Activated T-helper 1 cell treated with anti-CD3 and anti-CD28 coated beads, Interleukin-12 subunit alpha, Interleukin-12 subunit beta, Interleukin-2, Interleukin-4 antibody, amounts not matched to agents 30 ng/mL and 10 ng/mL and 1 ng/mL, durations not matched to agents 14 hours and 24 hours and 36 hours (primary cell): ENCODE measurements around the gene TRRAP. TPM values are rescaled to one million over a fixed set of nuclear protein-coding genes. Genes with fewer than 3 reads are reported as not detected.

Source experiments
- DNase-seq: peaks from one replicate; pipeline ENCODE4 v3.0.0; 2021; ENCODE audit warnings: low spot score
- H3K27ac Mint-ChIP-seq: one replicate; pipeline ENCODE4 v1.8.0; 2021; ENCODE audit warnings: mild to moderate bottlenecking, mixed read lengths
- H3K27me3 Mint-ChIP-seq: one replicate; pipeline ENCODE4 v1.8.0; 2022; ENCODE audit warnings: mild to moderate bottlenecking, moderate library complexity, mixed read lengths; ENCODE audit not compliant: insufficient read depth
- H3K36me3 Mint-ChIP-seq: one replicate; pipeline ENCODE4 v1.8.0; 2021; ENCODE audit warnings: low read depth, mixed read lengths
- H3K4me1 Mint-ChIP-seq: one replicate; pipeline ENCODE4 v1.8.0; 2021; ENCODE audit warnings: low read depth, mixed read lengths
- H3K4me3 Mint-ChIP-seq: one replicate; pipeline ENCODE4 v1.8.0; 2021; ENCODE audit warnings: mild to moderate bottlenecking, moderate library complexity, mixed read lengths
- H3K9me3 Mint-ChIP-seq: one replicate; pipeline ENCODE4 v1.8.0; 2021; ENCODE audit warnings: mixed read lengths
- intact Hi-C: fragments of 100-400 bp; cut with micrococcal nuclease; formaldehyde crosslinking; loops from one replicate; pipeline ENCODE4 v1.15.1; 2024
- total RNA-seq: library from RNA; stranded (reverse); gene quantifications from 2 replicates; pipeline ENCODE4 v1.2.3, GENCODE V29; 2022

Gene TRRAP
- total RNA-seq, 1 donor from 2014 or later: 66.9 TPM

GRCh38 chr7:99030457-99030856 is 152.1 kb downstream of the TRRAP start:
- Mint-ChIP-seq H3K27ac (no peak overlapping the region), H3K4me3 (no peak overlapping the region), H3K9me3 (no peaks in the 10 kb centered on the region), H3K36me3 (peaks cover 41% of the 10 kb centered on the region), H3K4me1 (peaks cover 4% of the 10 kb centered on the region), H3K27me3 (no peaks in the 10 kb centered on the region)
- no peak for DNase-seq
- intact Hi-C loops: no loop called here

GRCh38 chr7:99030951-99031350 is 152.6 kb downstream of the TRRAP start:
- intact Hi-C loops: no loop called here
- no peak overlapping the region for H3K27ac Mint-ChIP-seq
- peaks cover 43% of the 10 kb centered on the region for H3K36me3 Mint-ChIP-seq

GRCh38 chr7:99031496-99031895 is 153.2 kb downstream of the TRRAP start:
- H3K36me3 Mint-ChIP-seq: peaks cover 46% of the 10 kb centered on the region
- H3K4me1 Mint-ChIP-seq: peaks cover 4% of the 10 kb centered on the region
- no peak for DNase-seq
- H3K9me3 Mint-ChIP-seq: no peaks in the 10 kb centered on the region
- no peak overlapping the region for H3K4me3 Mint-ChIP-seq
- H3K27me3 Mint-ChIP-seq: no peaks in the 10 kb centered on the region
- no peak overlapping the region for H3K27ac Mint-ChIP-seq
- intact Hi-C loops: no loop called here

More at GRCh38 chr7:99030951-99031350, 152.6 kb downstream of the TRRAP start:
- H3K9me3 Mint-ChIP-seq: no peaks in the 10 kb centered on the region
- DNase-seq: no peak
- H3K4me3 Mint-ChIP-seq: no peak overlapping the region
- no peaks in the 10 kb centered on the region for H3K27me3 Mint-ChIP-seq
- peaks cover 4% of the 10 kb centered on the region for H3K4me1 Mint-ChIP-seq

GRCh38 chr7:99032928-99033327 is 154.6 kb downstream of the TRRAP start:
- H3K4me1 Mint-ChIP-seq: no peaks in the 10 kb centered on the region
- peaks cover 46% of the 10 kb centered on the region for H3K36me3 Mint-ChIP-seq
- no peak for DNase-seq
- no peak overlapping the region for H3K4me3 Mint-ChIP-seq
- H3K27ac Mint-ChIP-seq: no peak overlapping the region
- no peaks in the 10 kb centered on the region for H3K27me3 Mint-ChIP-seq
- no peaks in the 10 kb centered on the region for H3K9me3 Mint-ChIP-seq
- intact Hi-C loops: no loop called here

- Mint-ChIP-seq H3K4me1 (no peaks in the 10 kb centered on the region), H3K9me3 (no peaks in the 10 kb centered on the region), H3K36me3 (peaks cover 51% of the 10 kb centered on the region), H3K27me3 (no peaks in the 10 kb centered on the region), H3K4me3 (no peak overlapping the region), H3K27ac (no peak overlapping the region)
- intact Hi-C loops: no loop called here
- DNase-seq: no peak
Observed at GRCh38 chr7:99033765-99034164, 155.4 kb downstream of the TRRAP start.

GRCh38 chr7:99034932-99035722 is 156.8 kb downstream of the TRRAP start:
- Mint-ChIP-seq H3K4me3 (no peak overlapping the region), H3K27me3 (no peaks in the 10 kb centered on the region), H3K27ac (no peak overlapping the region), H3K4me1 (no peaks in the 10 kb centered on the region), H3K9me3 (no peaks in the 10 kb centered on the region), H3K36me3 (peaks cover 48% of the 10 kb centered on the region)
- no peak for DNase-seq
- intact Hi-C loops: no loop called here

- intact Hi-C loops: no loop called here
- no peak for DNase-seq
- Mint-ChIP-seq H3K4me3 (no peak overlapping the region), H3K36me3 (peaks cover 51% of the 10 kb centered on the region), H3K27me3 (no peaks in the 10 kb centered on the region), H3K9me3 (no peaks in the 10 kb centered on the region), H3K27ac (no peak overlapping the region), H3K4me1 (peaks cover 4% of the 10 kb centered on the region)
Observed at GRCh38 chr7:99035723-99036545, 157.6 kb downstream of the TRRAP start.

- Mint-ChIP-seq H3K36me3 (peaks cover 49% of the 10 kb centered on the region), H3K27me3 (no peaks in the 10 kb centered on the region), H3K4me1 (peaks cover 4% of the 10 kb centered on the region), H3K27ac (no peak overlapping the region), H3K4me3 (no peak overlapping the region), H3K9me3 (no peaks in the 10 kb centered on the region)
- DNase-seq: no peak
- intact Hi-C loops: no loop called here
Observed at GRCh38 chr7:99036546-99037111, 158.3 kb downstream of the TRRAP start.

- DNase-seq: no peak
- Mint-ChIP-seq H3K27ac (no peak overlapping the region), H3K27me3 (no peaks in the 10 kb centered on the region), H3K4me1 (peaks cover 4% of the 10 kb centered on the region), H3K36me3 (peaks cover 50% of the 10 kb centered on the region), H3K9me3 (no peaks in the 10 kb centered on the region), H3K4me3 (no peak overlapping the region)
- intact Hi-C loops: no loop called here
Observed at GRCh38 chr7:99037327-99037940, 159.1 kb downstream of the TRRAP start.

GRCh38 chr7:99038086-99038855 is 159.9 kb downstream of the TRRAP start:
- H3K27ac Mint-ChIP-seq: no peak overlapping the region
- no peaks in the 10 kb centered on the region for H3K27me3 Mint-ChIP-seq
- no peak for DNase-seq
- intact Hi-C loops: no loop called here
- H3K4me1 Mint-ChIP-seq: peaks cover 4% of the 10 kb centered on the region
- no peaks in the 10 kb centered on the region for H3K9me3 Mint-ChIP-seq
- peaks cover 54% of the 10 kb centered on the region for H3K36me3 Mint-ChIP-seq
- no peak overlapping the region for H3K4me3 Mint-ChIP-seq

GRCh38 chr7:99039384-99039891 is 161.1 kb downstream of the TRRAP start:
- no peak for DNase-seq
- Mint-ChIP-seq H3K36me3 (peaks cover 62% of the 10 kb centered on the region), H3K9me3 (no peaks in the 10 kb centered on the region), H3K27me3 (no peaks in the 10 kb centered on the region), H3K4me1 (peaks cover 4% of the 10 kb centered on the region), H3K4me3 (no peak overlapping the region), H3K27ac (no peak overlapping the region)
- intact Hi-C loops: no loop called here
